ENCODE results near the gene POLD3. TPM values are rescaled to one million over a fixed set of nuclear protein-coding genes. Genes with fewer than 3 reads are reported as not detected.

POLD3 gene
- total RNA-seq, 2 donors from 2014 or later = 38.5 to 52.2 TPM

- H3K9me3 Mint-ChIP-seq = no peaks in the 10 kb centered on the region
- DNase-seq = no peak
- no peak overlapping the region for H3K27ac Mint-ChIP-seq
- whole genome bisulfite sequencing, 2 experiments (ENCODE audit: insufficient coverage in 1 of 2, insufficient read length in 1 of 2) = 98 to 99% methylated on average over 5 of the region's 5 CpGs
- TF ChIP-seq CTCF (conservative IDR thresholded peaks at IDR 0.05) = no peak
- Histone ChIP-seq H3K27me3 (ENCODE audit: control insufficient read depth, insufficient read depth, low read length, poor library complexity, severe bottlenecking) (no peaks in the 10 kb centered on the region), H3K4me3 (ENCODE audit: low read length) (no peak overlapping the region), H3K9ac (ENCODE audit: extremely low read depth, low read length, poor library complexity, severe bottlenecking) (no peak overlapping the region), H3K27ac (ENCODE audit: low read depth, low read length) (no peak overlapping the region), H3K9me3 (ENCODE audit: control insufficient read depth, low read length) (no peaks in the 10 kb centered on the region), H3K36me3 (ENCODE audit: control insufficient read depth, insufficient read depth, low read length) (peaks cover 56% of the 10 kb centered on the region), H3K4me1 (ENCODE audit: control insufficient read depth, insufficient read depth, low read length) (peaks cover 12% of the 10 kb centered on the region)
- H3K36me3 Mint-ChIP-seq (ENCODE audit: low read depth) = peaks cover 21% of the 10 kb centered on the region
- peaks cover 17% of the 10 kb centered on the region for H3K4me1 Mint-ChIP-seq
- H3K4me3 Mint-ChIP-seq = no peak overlapping the region
- H3K27me3 Mint-ChIP-seq (ENCODE audit: insufficient read depth) = no peaks in the 10 kb centered on the region
These were observed 50.5 kb downstream of the POLD3 start for GRCh38 chr11:74642912-74643311.

- H3K4me1 Mint-ChIP-seq = peaks cover 11% of the 10 kb centered on the region
- TF ChIP-seq CTCF (conservative IDR thresholded peaks at IDR 0.05) = no peak
- H3K36me3 Mint-ChIP-seq (ENCODE audit: low read depth) = peaks cover 24% of the 10 kb centered on the region
These were observed 51.7 kb downstream of the POLD3 start for GRCh38 chr11:74644081-74644480.

DNA sequence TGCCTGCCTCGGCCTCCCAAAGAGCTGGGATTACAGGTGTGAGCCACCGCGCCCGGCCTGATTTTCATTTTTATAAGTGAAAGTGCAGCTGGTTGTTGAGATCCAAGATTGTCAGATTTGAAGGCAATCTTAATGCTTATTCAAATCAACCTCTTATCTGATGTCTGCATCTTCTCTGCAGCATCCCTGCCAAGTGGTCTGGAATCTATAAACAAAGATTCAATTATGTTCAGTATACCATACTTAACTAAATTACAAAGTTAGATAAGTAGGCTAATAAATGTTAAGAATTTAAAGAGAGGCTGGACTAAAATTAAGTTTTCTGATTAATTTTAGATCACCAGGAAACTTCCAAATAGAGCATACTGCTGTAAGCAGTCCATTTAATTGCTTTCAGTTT lies 53.8 kb downstream of the POLD3 start:
- H3K27ac ChIP-seq (ENCODE audit: low read depth, low read length) = no peak overlapping the region
- H3K9me3 Mint-ChIP-seq = no peaks in the 10 kb centered on the region
- H3K27me3 Mint-ChIP-seq (ENCODE audit: insufficient read depth) = no peaks in the 10 kb centered on the region
- WGBS, 2 experiments (ENCODE audit: insufficient coverage in 1 of 2, insufficient read length in 1 of 2) = 81 to 96% methylated on average over 3 to 4 of the region's 4 CpGs
- no peak overlapping the region for H3K4me3 ChIP-seq (ENCODE audit: low read length)
- DNase-seq = no peak
- no peaks in the 10 kb centered on the region for H3K4me1 ChIP-seq (ENCODE audit: control insufficient read depth, insufficient read depth, low read length)
- no peaks in the 10 kb centered on the region for H3K27me3 ChIP-seq (ENCODE audit: control insufficient read depth, insufficient read depth, low read length, poor library complexity, severe bottlenecking)
- peaks cover 16% of the 10 kb centered on the region for H3K36me3 Mint-ChIP-seq (ENCODE audit: low read depth)
- no peaks in the 10 kb centered on the region for H3K9me3 ChIP-seq (ENCODE audit: control insufficient read depth, low read length)
- peaks cover 9% of the 10 kb centered on the region for H3K4me1 Mint-ChIP-seq
- no peak overlapping the region for H3K9ac ChIP-seq (ENCODE audit: extremely low read depth, low read length, poor library complexity, severe bottlenecking)
- H3K27ac Mint-ChIP-seq = no peak overlapping the region
- H3K36me3 ChIP-seq (ENCODE audit: control insufficient read depth, insufficient read depth, low read length) = peaks cover 32% of the 10 kb centered on the region
- no peak for TF ChIP-seq CTCF (conservative IDR thresholded peaks at IDR 0.05)
- no peak overlapping the region for H3K4me3 Mint-ChIP-seq

More at GRCh38 chr11:74644081-74644480, 51.7 kb downstream of the POLD3 start:
- Mint-ChIP-seq H3K4me3 (no peak overlapping the region), H3K27me3 (ENCODE audit: insufficient read depth) (no peaks in the 10 kb centered on the region), H3K27ac (no peak overlapping the region), H3K9me3 (no peaks in the 10 kb centered on the region)
- Histone ChIP-seq H3K4me1 (ENCODE audit: control insufficient read depth, insufficient read depth, low read length) (peaks cover 4% of the 10 kb centered on the region), H3K27me3 (ENCODE audit: control insufficient read depth, insufficient read depth, low read length, poor library complexity, severe bottlenecking) (no peaks in the 10 kb centered on the region), H3K27ac (ENCODE audit: low read depth, low read length) (no peak overlapping the region), H3K9ac (ENCODE audit: extremely low read depth, low read length, poor library complexity, severe bottlenecking) (no peak overlapping the region), H3K36me3 (ENCODE audit: control insufficient read depth, insufficient read depth, low read length) (peaks cover 50% of the 10 kb centered on the region), H3K4me3 (ENCODE audit: low read length) (no peak overlapping the region), H3K9me3 (ENCODE audit: control insufficient read depth, low read length) (no peaks in the 10 kb centered on the region)
- no peak for DNase-seq
- 90 to 92% methylated on average over 3 to 4 of the region's 4 CpGs for WGBS, 2 experiments (ENCODE audit: insufficient coverage in 1 of 2, insufficient read length in 1 of 2)

All from endodermal cell (in vitro differentiated cells).